ENCODE results near the gene FRMD3.

FRMD3 gene

DNA sequence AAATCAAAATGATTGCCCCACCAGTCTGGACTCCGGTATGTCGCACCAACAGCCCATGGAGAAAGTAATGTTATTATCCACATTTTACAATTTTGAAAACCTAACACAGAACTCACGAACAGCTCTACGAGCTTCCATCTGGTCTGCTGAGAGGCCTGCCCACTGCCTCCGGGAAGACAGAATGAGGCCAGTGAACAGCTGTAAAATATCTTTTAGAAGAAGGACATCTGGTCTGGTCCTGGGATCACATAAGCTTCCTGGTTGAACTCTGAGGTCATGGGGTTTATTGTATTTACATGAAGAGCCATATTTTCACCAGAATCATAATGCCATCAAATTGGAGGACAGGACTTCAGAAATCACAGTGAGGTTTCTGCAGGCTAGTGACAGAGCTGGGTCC, 89.0 kb downstream of the FRMD3 start:
- TF ChIP-seq, protein P1, sequence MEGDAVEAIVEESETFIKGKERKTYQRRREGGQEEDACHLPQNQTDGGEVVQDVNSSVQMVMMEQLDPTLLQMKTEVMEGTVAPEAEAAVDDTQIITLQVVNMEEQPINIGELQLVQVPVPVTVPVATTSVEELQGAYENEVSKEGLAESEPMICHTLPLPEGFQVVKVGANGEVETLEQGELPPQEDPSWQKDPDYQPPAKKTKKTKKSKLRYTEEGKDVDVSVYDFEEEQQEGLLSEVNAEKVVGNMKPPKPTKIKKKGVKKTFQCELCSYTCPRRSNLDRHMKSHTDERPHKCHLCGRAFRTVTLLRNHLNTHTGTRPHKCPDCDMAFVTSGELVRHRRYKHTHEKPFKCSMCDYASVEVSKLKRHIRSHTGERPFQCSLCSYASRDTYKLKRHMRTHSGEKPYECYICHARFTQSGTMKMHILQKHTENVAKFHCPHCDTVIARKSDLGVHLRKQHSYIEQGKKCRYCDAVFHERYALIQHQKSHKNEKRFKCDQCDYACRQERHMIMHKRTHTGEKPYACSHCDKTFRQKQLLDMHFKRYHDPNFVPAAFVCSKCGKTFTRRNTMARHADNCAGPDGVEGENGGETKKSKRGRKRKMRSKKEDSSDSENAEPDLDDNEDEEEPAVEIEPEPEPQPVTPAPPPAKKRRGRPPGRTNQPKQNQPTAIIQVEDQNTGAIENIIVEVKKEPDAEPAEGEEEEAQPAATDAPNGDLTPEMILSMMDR (IDR thresholded peaks at IDR 0.05; ENCODE audit: control insufficient read depth, extremely low read depth, insufficient read depth), result no peak
- DNase-seq (ENCODE audit: low read depth), result no peak

DNA sequence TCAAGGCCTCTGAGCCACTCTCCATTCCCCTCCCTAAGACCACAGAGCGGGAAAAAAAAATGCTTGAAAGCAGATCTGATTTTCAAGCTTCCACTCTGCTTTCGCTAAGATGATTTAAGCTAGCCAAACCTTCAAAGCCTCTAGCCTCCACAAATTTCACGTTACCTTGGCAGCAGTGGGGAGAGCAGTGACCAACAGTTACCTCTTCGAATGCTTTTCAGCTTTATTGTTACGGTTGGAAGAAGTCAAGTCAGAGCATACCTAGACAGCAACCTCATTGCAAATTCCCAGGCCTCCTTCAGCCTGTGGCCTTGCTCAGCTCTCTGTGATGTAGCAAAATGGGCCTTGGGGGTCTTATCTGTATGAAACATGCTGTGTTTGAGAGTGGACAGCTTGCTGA, 89.6 kb downstream of the FRMD3 start:
- H3K4me3 ChIP-seq (ENCODE audit: low read depth, low read length), result no peak overlapping the region

More for the DNA sequence above, 89.0 kb downstream of the FRMD3 start:
- H3K4me3 ChIP-seq (ENCODE audit: low read depth, low read length), result no peak overlapping the region

DNA sequence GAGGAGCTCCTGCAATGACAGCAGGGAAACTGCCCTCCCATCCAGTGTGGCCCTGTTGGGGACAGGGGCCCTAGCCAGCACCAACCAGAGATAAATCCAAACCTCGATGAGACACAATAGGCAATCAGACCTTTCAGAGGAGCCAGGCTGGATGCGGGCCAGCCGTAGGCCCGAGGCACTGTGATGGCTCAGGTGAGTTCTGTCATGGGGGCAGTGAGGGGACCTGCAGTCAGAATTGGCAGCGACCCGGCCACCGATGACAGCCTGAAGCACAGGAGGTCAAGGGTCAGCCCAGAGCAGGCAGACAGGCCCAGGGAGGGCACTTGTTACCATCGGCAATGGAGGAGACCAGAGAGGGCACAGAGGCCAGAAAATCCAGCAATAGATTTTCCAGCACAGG, 90.8 kb downstream of the FRMD3 start:
- DNase-seq (ENCODE audit: low read depth), result no peak
- H3K4me3 ChIP-seq (ENCODE audit: low read depth, low read length), result no peak overlapping the region
- TF ChIP-seq, protein P1 (IDR thresholded peaks at IDR 0.05; ENCODE audit: control insufficient read depth, extremely low read depth, insufficient read depth), result no peak

More for the DNA sequence above, 89.6 kb downstream of the FRMD3 start:
- TF ChIP-seq, protein P1 (IDR thresholded peaks at IDR 0.05; ENCODE audit: control insufficient read depth, extremely low read depth, insufficient read depth), result no peak
- DNase-seq (ENCODE audit: low read depth), result no peak

DNA sequence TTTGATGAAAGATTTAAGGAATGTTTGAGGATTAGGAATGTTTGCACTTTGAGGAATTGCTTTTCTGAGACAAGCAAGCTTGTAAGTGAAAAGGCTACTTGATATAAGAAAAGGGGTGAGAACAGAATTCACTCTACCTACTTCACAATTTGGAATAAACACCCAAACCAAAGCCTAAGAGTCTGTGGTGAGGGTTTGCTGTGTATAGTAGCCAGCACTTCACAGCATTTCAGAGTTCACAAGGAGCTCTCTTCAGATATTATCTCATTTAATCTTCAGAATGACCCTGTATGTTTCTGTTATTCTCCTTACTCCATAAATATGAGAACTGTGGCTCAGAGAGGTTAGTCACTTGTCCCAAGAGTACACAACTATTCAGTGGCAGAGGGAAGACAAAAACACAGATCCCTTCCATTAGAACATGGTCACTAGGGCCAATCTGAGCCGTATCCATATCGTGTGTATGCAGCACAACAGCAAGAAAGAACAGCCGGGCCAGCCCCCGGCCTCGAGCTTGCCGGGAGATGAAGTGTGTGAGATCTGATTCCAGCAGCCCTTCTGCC, 92.4 kb downstream of the FRMD3 start:
- H3K4me3 ChIP-seq (ENCODE audit: low read depth, low read length), result no peak overlapping the region
- no peak for DNase-seq (ENCODE audit: low read depth)

DNA sequence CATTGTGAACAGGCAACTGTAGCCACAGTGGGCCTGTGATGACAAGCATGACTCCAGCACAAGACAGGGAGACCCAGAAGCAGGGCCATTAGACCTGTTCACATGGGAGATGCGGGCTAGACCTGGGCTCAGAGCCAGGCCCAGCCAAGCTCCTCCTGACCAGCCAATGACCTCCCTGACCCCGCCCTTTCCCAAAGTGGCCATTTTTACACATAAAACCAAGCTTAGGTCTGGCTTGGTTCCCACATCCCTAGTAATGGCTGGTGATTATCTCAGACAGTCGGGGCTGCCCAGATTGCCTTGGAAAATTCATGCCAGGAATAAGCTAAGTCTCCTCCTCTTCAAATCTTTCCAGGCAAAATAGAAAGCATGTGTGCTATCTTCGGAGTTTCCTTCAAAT, 94.1 kb downstream of the FRMD3 start:
- TF ChIP-seq, protein P1 (IDR thresholded peaks at IDR 0.05; ENCODE audit: control insufficient read depth, extremely low read depth, insufficient read depth), result no peak
- DNase-seq (ENCODE audit: low read depth), result no peak
- no peak overlapping the region for H3K4me3 ChIP-seq (ENCODE audit: low read depth, low read length)

More for the DNA sequence above, 92.4 kb downstream of the FRMD3 start:
- TF ChIP-seq, protein P1 (IDR thresholded peaks at IDR 0.05; ENCODE audit: control insufficient read depth, extremely low read depth, insufficient read depth), result no peak

DNA sequence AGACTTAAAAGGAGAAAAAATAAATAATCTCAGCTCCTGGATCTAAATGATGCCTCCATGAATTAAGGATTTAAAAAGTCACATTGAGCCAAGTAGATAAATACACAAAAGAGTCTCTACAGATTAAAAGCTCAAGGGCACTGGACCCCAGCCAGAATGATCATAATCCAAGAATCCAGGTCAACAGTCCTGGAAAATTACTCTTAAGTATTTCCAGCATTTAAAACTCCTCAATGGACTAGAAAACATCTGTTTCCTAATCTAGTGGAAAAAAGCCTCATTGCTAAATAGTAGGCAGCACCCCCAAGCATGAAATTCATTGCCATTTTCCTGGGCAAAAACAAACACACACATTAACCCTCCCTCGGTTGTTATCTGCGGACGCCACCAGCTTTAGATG, 96.8 kb downstream of the FRMD3 start:
- no peak for DNase-seq (ENCODE audit: low read depth)
- TF ChIP-seq, protein P1 (IDR thresholded peaks at IDR 0.05; ENCODE audit: control insufficient read depth, extremely low read depth, insufficient read depth), result no peak
- no peak overlapping the region for H3K4me3 ChIP-seq (ENCODE audit: low read depth, low read length)

DNA sequence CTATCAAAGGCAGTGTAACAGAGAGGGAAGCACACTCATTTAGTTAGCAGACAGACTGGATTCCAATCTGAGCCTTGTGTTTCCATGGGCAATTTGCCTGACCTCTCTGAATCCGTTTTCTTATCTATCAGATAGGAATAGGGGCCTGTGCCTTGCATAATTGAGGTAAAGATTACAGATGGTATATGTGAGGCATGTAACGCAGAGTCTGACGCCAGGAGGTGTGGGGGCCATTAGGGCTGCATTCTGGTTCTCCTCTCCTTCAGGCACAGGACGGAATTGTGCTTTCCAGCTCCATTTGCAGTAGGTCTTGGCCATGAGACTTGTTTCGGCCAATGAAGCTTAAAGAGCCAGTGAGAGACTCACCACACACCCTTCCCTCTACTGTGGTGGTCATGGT, 97.6 kb downstream of the FRMD3 start:
- H3K4me3 ChIP-seq (ENCODE audit: low read depth, low read length), result no peak overlapping the region
- no peak for DNase-seq (ENCODE audit: low read depth)
- TF ChIP-seq, protein P1 (IDR thresholded peaks at IDR 0.05; ENCODE audit: control insufficient read depth, extremely low read depth, insufficient read depth), result no peak
